NCI-H345 treated with DMSO at 0.1 percent for 48 hours (cell line): ENCODE results near the gene SHC3.

Experiments
- DNase-seq: peaks from one replicate; lab custom pipeline; 2025; ENCODE audit not compliant: unreplicated experiment; lab: John Stamatoyannopoulos, UW

SHC3 gene

GRCh38 chr9:88971131-88971960, 207.3 kb downstream of the SHC3 start:
- DNase-seq, result no peak

- no peak for DNase-seq
Measured at GRCh38 chr9:88969646-88970373, 208.8 kb downstream of the SHC3 start.

DNA sequence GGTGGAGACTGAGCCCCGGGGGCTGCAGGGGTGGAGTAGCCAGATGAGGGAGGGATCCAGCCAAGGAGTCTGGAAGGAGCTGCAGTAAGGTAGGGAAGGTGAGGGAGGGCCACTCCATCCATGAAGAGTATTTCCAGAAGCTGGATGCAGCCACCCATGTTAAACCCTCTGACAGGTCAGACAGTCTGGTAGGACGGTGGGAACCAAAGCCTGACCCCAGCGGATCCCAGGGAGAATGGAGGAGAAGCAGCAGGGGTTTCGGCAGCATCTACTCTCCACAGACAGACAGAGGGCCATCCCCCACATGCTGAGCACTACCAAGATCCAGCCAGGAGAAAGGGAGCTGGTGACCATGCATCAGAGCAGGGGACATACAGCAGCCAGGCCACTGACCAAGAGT, 209.8 kb downstream of the SHC3 start:
- DNase-seq, result no peak

- DNase-seq, result no peak
Measured at GRCh38 chr9:88966894-88967676, 211.5 kb downstream of the SHC3 start.

DNA sequence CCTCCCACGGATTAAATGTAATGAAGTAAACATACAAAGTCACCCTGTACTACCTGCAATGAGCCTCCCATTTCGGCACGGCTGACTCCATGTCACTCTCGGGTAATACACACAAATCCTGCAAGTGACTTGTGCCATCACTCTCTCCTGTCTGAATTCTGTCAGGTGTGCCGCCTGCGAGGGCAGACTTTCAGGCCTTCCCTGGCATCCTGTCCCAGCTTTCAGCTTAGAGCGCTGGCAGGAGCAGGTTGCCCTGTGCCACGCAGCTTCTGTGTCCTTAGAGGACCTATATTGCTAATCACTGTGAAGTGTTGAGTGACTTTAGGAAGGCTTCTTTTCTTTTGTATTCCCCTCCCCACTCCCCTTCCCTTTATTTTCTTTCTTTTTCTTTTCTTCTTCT, 213.1 kb downstream of the SHC3 start:
- no peak for DNase-seq

GRCh38 chr9:88960632-88961031, 218.0 kb downstream of the SHC3 start:
- no peak for DNase-seq

GRCh38 chr9:88959727-88960469, 218.7 kb downstream of the SHC3 start:
- no peak for DNase-seq

GRCh38 chr9:88957526-88957925, 221.1 kb downstream of the SHC3 start:
- DNase-seq, result no peak
